ENCODE results near the gene MIER2.
A peak's percentile ranks its signal among the peaks of the same experiment; 100 is the strongest.

The MIER2 gene

GRCh38 chr19:294341-294945, 50.2 kb downstream of the MIER2 start:
- Mint-ChIP-seq H3K27ac (no peak overlapping the region), H3K4me3 (peak overlapping the region; percentile 15 to 49), H3K4me1 (ENCODE audit: low read depth in 2 of 2) (peaks cover 5 to 13% of the 10 kb centered on the region in 2 donors), H3K36me3 (ENCODE audit: insufficient read depth) (peaks cover 8% of the 10 kb centered on the region), H3K27me3 (peaks cover 44 to 61% of the 10 kb centered on the region in 2 donors), H3K9me3 (no peaks in the 10 kb centered on the region)
- DNase-seq (no peak), ATAC-seq (replicated peaks) (no peak)

GRCh38 chr19:293436-294110, 51.0 kb downstream of the MIER2 start:
- ATAC-seq (replicated peaks) (no peak), DNase-seq (no peak)
- peak overlapping the region in 1 of 2 donors; percentile 21 for H3K4me3 Mint-ChIP-seq
- H3K27ac Mint-ChIP-seq = no peak overlapping the region
- H3K4me1 Mint-ChIP-seq (ENCODE audit: low read depth in 2 of 2) = peaks cover 5 to 13% of the 10 kb centered on the region in 2 donors
- H3K36me3 Mint-ChIP-seq (ENCODE audit: insufficient read depth) = peaks cover 11% of the 10 kb centered on the region
- no peaks in the 10 kb centered on the region for H3K9me3 Mint-ChIP-seq
- H3K27me3 Mint-ChIP-seq = peaks cover 53 to 70% of the 10 kb centered on the region in 2 donors

- H3K4me1 Mint-ChIP-seq (ENCODE audit: low read depth in 2 of 2) = peaks cover 5 to 13% of the 10 kb centered on the region in 2 donors
- peaks cover 11% of the 10 kb centered on the region for H3K36me3 Mint-ChIP-seq (ENCODE audit: insufficient read depth)
- DNase-seq = no peak
- no peak overlapping the region for H3K27ac Mint-ChIP-seq
- no peaks in the 10 kb centered on the region for H3K9me3 Mint-ChIP-seq
- no peak for ATAC-seq (replicated peaks)
- H3K4me3 Mint-ChIP-seq = no peak overlapping the region
- H3K27me3 Mint-ChIP-seq = peaks cover 59 to 76% of the 10 kb centered on the region in 2 donors
Measured at GRCh38 chr19:292951-293350, 51.6 kb downstream of the MIER2 start.

- DNase-seq (no peak), ATAC-seq (replicated peaks) (no peak)
- peaks cover 5 to 13% of the 10 kb centered on the region in 2 donors for H3K4me1 Mint-ChIP-seq (ENCODE audit: low read depth in 2 of 2)
- H3K27me3 Mint-ChIP-seq = peaks cover 60 to 81% of the 10 kb centered on the region in 2 donors
- H3K36me3 Mint-ChIP-seq (ENCODE audit: insufficient read depth) = peaks cover 11% of the 10 kb centered on the region
- H3K4me3 Mint-ChIP-seq = peak overlapping the region in 1 of 2 donors; percentile 27
- H3K9me3 Mint-ChIP-seq = no peaks in the 10 kb centered on the region
- H3K27ac Mint-ChIP-seq = no peak overlapping the region
Measured at GRCh38 chr19:292281-292884, 52.2 kb downstream of the MIER2 start.

- Mint-ChIP-seq H3K27ac (no peak overlapping the region), H3K4me3 (no peak overlapping the region), H3K36me3 (ENCODE audit: insufficient read depth) (peaks cover 11% of the 10 kb centered on the region), H3K9me3 (no peaks in the 10 kb centered on the region), H3K4me1 (ENCODE audit: low read depth in 2 of 2) (peaks cover 5 to 13% of the 10 kb centered on the region in 2 donors), H3K27me3 (peaks cover 59 to 83% of the 10 kb centered on the region in 2 donors)
- DNase-seq (no peak), ATAC-seq (replicated peaks) (no peak)
Measured at GRCh38 chr19:291561-292280, 52.9 kb downstream of the MIER2 start.

GRCh38 chr19:291006-291521, 53.5 kb downstream of the MIER2 start, which contains the start of gene PLPP2:
PLPP2 (minus strand) TSS chr19:291403; CDS start chr19:291336, 67 bp downstream.
- ATAC-seq (replicated peaks) = no peak
- H3K9me3 Mint-ChIP-seq = no peaks in the 10 kb centered on the region
- H3K27ac Mint-ChIP-seq = peak within 1 kb of the TSS in 1 of 2 donors; percentile 89
- peaks cover 11% of the 10 kb centered on the region for H3K36me3 Mint-ChIP-seq (ENCODE audit: insufficient read depth)
- peaks cover 53 to 77% of the 10 kb centered on the region in 2 donors for H3K27me3 Mint-ChIP-seq
- no peak for DNase-seq
- peaks cover 5 to 13% of the 10 kb centered on the region in 2 donors for H3K4me1 Mint-ChIP-seq (ENCODE audit: low read depth in 2 of 2)
- peak within 1 kb of the TSS; percentile 57 to 70 for H3K4me3 Mint-ChIP-seq

GRCh38 chr19:290372-291005, 54.1 kb downstream of the MIER2 start:
- no peak for DNase-seq
- H3K27ac Mint-ChIP-seq = peak overlapping the region in 1 of 2 donors; percentile 89

GRCh38 chr19:289651-290371, 54.8 kb downstream of the MIER2 start:
- Mint-ChIP-seq H3K9me3 (no peaks in the 10 kb centered on the region), H3K4me1 (ENCODE audit: low read depth in 2 of 2) (peaks cover 5 to 13% of the 10 kb centered on the region in 2 donors), H3K36me3 (ENCODE audit: insufficient read depth) (peaks cover 11% of the 10 kb centered on the region), H3K27me3 (peaks cover 49 to 64% of the 10 kb centered on the region in 2 donors), H3K27ac (peak overlapping the region in 1 of 2 donors; percentile 89), H3K4me3 (peak overlapping the region; percentile 57 to 70)
- DNase-seq = peak; percentile 21 to 35 (median 33)
- peak; percentile 85 for ATAC-seq (replicated peaks)

More at GRCh38 chr19:290372-291005, 54.1 kb downstream of the MIER2 start:
- ATAC-seq (replicated peaks) = peak; percentile 33
- no peaks in the 10 kb centered on the region for H3K9me3 Mint-ChIP-seq
- H3K4me3 Mint-ChIP-seq = peak overlapping the region; percentile 57 to 70
- peaks cover 11% of the 10 kb centered on the region for H3K36me3 Mint-ChIP-seq (ENCODE audit: insufficient read depth)
- peaks cover 50 to 71% of the 10 kb centered on the region in 2 donors for H3K27me3 Mint-ChIP-seq
- H3K4me1 Mint-ChIP-seq (ENCODE audit: low read depth in 2 of 2) = peaks cover 5 to 13% of the 10 kb centered on the region in 2 donors

- no peak overlapping the region for H3K27ac Mint-ChIP-seq
- ATAC-seq (replicated peaks) = no peak
Measured at GRCh38 chr19:288911-289310, 55.7 kb downstream of the MIER2 start.

GRCh38 chr19:287381-287871, 57.2 kb downstream of the MIER2 start:
- H3K4me1 Mint-ChIP-seq (ENCODE audit: low read depth in 2 of 2) = peaks cover 0 to 3% of the 10 kb centered on the region in 2 donors
- H3K27me3 Mint-ChIP-seq = peaks cover 25 to 40% of the 10 kb centered on the region in 2 donors
- no peak for ATAC-seq (replicated peaks)
- H3K4me3 Mint-ChIP-seq = no peak overlapping the region
- H3K27ac Mint-ChIP-seq = no peak overlapping the region
- DNase-seq = no peak
- H3K36me3 Mint-ChIP-seq (ENCODE audit: insufficient read depth) = peaks cover 11% of the 10 kb centered on the region
- H3K9me3 Mint-ChIP-seq = no peaks in the 10 kb centered on the region

More at GRCh38 chr19:288911-289310, 55.7 kb downstream of the MIER2 start:
- no peak overlapping the region for H3K4me3 Mint-ChIP-seq
- H3K36me3 Mint-ChIP-seq (ENCODE audit: insufficient read depth) = peaks cover 11% of the 10 kb centered on the region
- peaks cover 40 to 55% of the 10 kb centered on the region in 2 donors for H3K27me3 Mint-ChIP-seq
- H3K9me3 Mint-ChIP-seq = no peaks in the 10 kb centered on the region
- H3K4me1 Mint-ChIP-seq (ENCODE audit: low read depth in 2 of 2) = peaks cover 0 to 7% of the 10 kb centered on the region in 2 donors
- no peak for DNase-seq

- peaks cover 21 to 45% of the 10 kb centered on the region in 2 donors for H3K27me3 Mint-ChIP-seq
- H3K27ac Mint-ChIP-seq = no peak overlapping the region
- ATAC-seq (replicated peaks) (no peak), DNase-seq (no peak)
- H3K4me3 Mint-ChIP-seq = no peak overlapping the region
- no peaks in the 10 kb centered on the region for H3K9me3 Mint-ChIP-seq
- H3K4me1 Mint-ChIP-seq (ENCODE audit: low read depth in 2 of 2) = no peaks in the 10 kb centered on the region
- H3K36me3 Mint-ChIP-seq (ENCODE audit: insufficient read depth) = no peaks in the 10 kb centered on the region
Measured at GRCh38 chr19:283395-283794, 61.2 kb downstream of the MIER2 start.

- peaks cover 24 to 45% of the 10 kb centered on the region in 2 donors for H3K27me3 Mint-ChIP-seq
- H3K9me3 Mint-ChIP-seq = no peaks in the 10 kb centered on the region
- ATAC-seq (replicated peaks) = no peak
- no peak overlapping the region for H3K4me3 Mint-ChIP-seq
- H3K4me1 Mint-ChIP-seq (ENCODE audit: low read depth in 2 of 2) = no peaks in the 10 kb centered on the region
- no peak for DNase-seq
- H3K27ac Mint-ChIP-seq = no peak overlapping the region
- no peaks in the 10 kb centered on the region for H3K36me3 Mint-ChIP-seq (ENCODE audit: insufficient read depth)
Measured at GRCh38 chr19:282501-282900, 62.1 kb downstream of the MIER2 start.
